Stimulated activated CD8-positive, alpha-beta memory T cell treated with anti-CD3 and anti-CD28 coated beads, Interleukin-15, amount 100 ng/mL, for 1 hour (primary cell): ENCODE data around the gene USP5.
"Not testable (repeated sequence)": the region's sequence is repeated elsewhere in the genome, so short reads cannot be mapped to it uniquely, and the experiment has no call there.

ENCODE experiments used
- DNase-seq: peaks from one replicate; pipeline ENCODE4 v3.0.0-alpha.2; 2020; ENCODE audit warnings: low read depth

The USP5 gene

DNA sequence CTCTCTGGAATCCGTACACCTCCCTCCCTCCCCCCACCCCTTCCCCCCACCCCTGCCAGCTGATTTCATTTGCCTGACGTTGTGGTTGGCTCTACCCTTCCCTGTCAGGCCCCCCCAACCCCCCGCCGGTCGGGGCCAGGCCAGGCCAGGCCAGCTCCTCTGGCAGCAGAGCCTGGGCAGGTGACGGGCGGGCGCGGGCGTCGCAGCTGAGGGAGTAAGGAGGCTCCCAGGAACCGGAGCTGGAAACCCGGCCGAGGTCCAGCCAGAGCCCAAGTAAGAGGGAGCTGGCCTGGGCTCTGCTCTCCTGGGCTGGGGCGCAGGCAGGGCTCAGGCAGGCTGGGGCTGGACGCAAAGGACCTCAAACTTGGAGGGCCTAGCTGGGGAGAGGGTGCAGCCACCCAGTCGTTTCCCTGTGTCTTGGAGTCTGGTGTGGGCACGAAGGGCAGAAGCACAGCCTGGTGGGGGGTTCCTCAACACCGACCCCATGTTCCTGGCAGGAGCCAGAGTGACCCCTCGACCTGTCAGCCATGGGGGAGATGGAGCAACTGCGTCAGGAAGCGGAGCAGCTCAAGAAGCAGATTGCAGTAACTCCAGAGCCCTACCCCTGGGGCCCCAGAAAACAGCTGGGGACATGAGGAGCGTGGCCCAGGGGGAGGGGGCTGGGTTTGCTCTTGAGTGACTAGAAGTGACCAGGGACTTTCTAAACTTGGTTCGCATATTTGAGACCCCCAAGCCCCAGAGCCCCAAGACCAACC is 11.0 kb upstream of the USP5 start, which contains the start of gene GNB3:
Gene GNB3, plus strand, starts transcription at position 165 of the 755 bp plus-strand sequence. Its CDS starts 363 bp downstream, at position 528.
- no peak for DNase-seq

DNA sequence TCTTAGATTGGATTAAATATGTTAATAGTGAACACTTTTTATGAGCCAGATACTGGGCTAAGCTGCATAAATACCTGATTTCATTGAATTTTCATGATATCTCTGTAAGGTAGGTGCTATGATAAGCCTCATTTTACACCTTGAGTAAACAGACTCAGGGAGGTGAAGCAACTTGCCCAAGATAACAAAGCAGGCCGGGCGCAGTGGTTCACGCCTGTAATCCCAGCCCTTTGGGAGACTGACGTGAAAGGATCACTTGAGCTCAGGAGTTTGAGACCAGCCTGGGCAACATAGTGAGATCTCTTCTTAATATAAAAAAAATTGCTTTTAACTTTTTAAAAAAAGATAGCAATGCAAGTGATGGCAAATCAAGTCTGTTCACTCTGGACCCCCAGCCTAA is 9.9 kb upstream of the USP5 start:
- no peak for DNase-seq

DNA sequence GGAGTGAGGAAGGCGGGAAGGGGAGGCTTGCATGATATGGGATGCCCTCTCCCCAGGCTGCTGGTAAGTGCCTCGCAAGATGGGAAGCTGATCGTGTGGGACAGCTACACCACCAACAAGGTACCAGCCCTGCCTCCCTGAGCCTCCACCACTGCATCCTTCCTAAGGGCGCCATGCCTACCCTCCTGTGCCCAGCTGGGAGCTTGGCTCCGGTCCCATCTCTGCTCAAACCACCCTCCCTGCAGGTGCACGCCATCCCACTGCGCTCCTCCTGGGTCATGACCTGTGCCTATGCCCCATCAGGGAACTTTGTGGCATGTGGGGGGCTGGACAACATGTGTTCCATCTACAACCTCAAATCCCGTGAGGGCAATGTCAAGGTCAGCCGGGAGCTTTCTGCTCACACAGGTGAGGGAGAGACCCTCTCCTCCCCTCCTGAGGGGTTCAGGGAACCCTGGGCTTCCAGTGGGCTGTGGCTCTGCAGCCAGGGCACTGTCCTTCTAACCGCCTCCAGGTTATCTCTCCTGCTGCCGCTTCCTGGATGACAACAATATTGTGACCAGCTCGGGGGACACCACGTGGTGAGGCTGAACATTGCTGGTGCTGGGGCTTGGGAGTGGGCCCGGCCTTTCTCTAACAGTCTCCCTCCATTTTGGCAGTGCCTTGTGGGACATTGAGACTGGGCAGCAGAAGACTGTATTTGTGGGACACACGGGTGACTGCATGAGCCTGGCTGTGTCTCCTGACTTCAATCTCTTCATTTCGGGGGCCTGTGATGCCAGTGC is 8.6 kb upstream of the USP5 start:
- DNase-seq, result no peak

DNA sequence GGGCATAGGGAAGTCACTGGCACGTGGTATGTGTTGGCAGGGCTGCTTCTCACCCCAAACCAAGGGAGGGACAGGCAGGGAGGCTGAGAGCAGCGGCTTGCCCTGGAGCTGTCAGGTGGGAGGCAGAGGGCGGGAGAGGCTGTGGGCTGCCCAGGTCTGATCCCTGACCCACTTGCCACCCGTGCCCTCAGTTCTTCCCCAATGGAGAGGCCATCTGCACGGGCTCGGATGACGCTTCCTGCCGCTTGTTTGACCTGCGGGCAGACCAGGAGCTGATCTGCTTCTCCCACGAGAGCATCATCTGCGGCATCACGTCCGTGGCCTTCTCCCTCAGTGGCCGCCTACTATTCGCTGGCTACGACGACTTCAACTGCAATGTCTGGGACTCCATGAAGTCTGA is 6.6 kb upstream of the USP5 start:
- no peak for DNase-seq

DNA sequence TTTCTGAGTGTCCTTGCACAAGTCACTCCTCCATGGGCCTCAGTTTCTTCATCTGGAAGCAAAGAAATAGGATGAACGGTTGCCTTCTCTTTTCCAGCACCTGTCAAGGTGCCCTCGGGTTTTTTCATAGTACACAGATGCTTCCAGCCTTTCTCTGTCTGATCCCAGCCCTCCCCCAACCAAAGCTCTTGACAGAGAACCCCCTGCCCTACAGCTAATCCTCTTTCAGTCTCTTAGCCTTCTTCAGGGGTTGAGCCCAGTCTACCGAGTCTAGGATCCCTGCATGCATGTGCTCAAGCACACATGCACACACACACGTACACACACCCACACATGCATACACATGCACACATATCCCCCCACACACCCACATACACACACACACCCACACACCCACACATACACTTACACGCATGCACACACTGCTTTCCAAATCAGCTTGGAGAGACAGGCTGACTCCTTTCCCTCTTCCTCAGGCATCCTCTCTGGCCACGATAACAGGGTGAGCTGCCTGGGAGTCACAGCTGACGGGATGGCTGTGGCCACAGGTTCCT is 5.6 kb upstream of the USP5 start:
- no peak for DNase-seq

DNA sequence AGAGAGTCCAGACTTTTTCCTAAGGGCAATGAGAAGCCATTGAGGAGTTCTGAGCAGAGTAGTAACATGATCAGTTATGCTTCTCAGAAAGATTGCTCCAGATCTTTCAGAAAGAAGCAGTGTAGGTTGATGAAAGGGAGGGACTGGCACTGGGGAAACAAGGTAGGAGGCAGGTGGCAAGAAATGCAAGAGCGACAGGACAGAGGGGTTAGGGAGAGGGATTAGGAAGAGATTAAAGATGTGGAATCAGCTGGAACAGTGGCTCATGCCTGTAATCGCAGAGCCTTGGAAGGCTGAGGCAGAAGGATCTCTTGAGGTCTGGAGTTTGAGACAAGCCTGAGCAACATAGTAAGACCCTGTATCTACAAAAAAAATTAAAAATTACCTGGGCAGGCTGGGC is 4.3 kb upstream of the USP5 start:
- DNase-seq, result no peak

DNA sequence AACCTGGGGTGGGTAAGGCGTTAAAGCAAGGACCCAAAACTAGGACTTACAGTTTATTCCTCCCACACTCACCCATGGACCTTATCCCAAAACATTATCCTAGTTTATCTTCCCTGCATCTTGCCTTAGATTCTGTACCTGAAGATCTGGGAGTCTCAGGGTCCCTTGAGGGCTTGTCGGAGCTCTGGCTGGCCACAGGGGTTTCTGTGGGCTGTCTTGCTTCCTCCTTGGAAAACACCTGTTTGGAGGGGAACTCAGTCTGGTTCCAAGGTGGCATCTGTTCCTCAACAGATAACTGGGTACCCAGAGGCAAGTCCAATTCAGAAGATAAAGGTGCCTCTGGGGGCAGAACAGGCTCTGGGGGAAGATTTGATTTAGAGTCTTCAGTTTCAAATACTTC is 2.5 kb upstream of the USP5 start:
- DNase-seq, result no peak

DNA sequence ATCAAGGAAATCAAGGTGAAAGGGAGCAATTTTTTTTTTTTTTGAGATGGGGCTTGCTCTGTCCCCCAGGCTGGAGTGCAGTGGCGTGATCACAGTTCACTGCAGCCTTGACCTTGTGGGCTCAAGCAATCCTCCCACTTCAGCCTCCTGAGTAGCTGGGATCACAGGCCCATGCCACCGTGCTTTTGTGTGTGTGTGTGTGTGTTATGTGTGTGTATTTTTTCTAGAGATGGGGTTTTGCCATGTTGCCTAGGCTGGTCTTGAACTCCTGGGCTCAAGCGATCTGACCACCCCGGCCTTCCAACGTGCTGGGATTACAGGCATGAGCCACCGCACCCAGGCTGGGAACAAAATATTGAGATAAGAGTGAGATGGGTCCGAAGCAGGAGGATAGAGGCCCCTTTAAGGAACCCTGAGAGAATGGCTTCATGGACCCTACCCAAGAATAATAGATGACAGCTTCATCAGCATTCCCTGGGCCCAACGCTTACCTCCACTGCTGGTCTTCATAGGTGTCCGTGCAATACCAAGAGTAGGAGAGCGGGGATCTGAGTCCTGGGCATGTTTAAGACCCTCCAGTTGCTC is 1.9 kb upstream of the USP5 start:
- no peak for DNase-seq

DNA sequence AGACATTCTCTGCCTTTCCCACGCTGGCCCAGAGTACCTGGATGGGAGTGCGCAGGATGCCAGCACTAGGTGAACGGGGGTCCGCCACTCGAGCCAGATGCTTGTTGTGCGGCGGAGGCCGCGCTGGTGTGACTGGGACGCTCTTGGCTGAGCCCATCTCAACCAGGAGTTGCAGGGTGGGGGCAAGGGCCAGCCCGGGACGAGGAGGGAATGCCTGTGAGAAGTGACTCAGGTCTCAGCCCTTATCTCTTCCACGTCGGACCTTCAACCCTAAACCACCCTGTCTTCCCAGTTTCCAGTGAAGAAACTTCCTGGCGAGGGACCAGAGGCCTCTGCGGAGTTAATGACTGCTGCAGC is 1.2 kb upstream of the USP5 start:
- no peak for DNase-seq

DNA sequence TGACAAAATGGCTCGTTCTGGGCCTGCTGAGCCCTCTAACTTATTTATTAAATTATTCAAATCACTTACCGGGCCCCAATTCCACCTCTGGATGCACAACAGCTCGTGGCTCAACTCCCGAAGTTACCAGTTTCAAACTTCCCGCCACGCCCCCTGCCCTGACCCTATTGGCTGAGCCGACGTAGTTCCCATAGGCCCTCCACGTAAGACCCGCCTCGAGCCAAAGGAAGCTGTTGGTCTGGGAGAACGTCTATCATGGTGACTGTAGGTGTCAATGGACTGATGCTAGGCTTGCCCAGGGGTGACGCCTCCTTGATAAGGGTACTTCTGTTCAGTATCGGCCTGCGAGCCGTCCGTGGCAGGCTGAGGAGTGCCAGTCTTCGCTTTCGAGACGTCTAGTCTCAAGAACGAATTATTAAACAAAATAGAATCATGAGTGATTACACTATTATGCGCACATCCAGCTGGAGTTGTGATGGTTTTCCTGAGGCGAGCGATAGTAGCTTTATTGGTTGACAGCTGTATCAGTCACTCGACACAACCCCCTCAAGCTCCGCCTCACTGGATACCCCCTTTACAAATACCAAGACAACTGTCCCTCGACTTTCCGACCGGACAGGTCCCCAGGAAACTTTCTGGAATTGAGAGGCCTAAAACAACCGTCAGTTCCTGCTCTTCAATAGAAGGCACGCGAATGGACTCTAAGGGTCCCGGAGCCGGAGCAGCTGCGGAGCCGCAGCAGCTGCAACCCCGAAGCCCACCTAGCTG is 613 bp upstream of the USP5 start, which contains the start of gene CDCA3:
Gene CDCA3, minus strand, starts transcription at position 134 of the 768 bp plus-strand sequence. CDS start 334 bp downstream, outside the sequence.
- peak; percentile 82 for DNase-seq

DNA sequence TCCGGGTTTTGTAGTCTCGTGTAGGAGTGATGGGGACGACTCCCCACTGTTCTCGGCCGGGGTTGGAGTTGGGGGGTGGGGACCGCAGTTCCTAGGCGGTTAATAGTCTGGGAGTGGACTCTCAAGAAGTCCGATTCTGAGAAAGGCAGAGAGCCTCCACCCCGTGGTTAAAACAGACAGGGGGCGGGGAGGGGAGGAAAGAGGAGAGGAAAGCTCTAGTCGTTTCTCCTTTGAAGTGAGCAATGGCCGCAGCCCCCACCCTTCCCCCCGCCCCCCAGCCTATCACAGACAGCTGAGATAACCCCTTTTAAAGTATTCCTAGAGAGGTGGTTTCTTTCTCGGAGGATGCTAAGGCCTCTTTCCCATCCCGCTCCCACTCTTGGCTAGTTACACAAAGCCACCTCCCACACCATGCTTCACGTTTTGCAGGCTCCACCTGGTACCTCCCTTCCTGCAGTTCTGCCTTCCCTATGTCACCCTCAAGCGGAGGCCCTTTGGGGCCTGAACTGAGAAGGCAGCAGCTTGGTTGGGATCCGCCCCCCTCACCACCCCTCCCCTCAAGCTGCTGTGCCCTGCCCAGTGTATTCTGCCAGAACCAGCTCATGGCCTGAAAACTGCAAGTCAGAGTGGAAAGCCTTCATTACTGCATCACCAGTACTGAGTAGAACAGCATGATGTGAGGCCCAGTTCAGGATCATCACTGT is 853 bp downstream of the USP5 start:
- no peak for DNase-seq

DNA sequence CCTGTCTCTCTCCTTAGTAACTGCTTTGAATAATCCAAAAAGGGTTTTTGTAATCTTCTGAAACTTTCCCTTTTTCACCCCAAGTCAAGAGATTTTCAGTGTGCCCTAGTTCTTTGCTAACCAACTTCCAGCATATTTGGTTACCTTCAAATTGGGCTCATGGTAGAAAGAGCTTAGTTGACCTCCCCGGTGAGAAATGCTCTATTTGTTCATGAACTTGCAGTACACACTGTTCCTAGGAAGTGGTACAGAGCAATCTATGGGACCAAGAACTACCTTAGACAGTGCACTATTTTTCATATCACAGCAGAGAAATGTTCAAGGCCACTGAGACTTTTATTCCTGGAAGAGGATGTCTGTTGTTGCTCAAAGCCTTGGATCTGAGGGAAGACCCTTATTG is 1.7 kb downstream of the USP5 start:
- no peak for DNase-seq

DNA sequence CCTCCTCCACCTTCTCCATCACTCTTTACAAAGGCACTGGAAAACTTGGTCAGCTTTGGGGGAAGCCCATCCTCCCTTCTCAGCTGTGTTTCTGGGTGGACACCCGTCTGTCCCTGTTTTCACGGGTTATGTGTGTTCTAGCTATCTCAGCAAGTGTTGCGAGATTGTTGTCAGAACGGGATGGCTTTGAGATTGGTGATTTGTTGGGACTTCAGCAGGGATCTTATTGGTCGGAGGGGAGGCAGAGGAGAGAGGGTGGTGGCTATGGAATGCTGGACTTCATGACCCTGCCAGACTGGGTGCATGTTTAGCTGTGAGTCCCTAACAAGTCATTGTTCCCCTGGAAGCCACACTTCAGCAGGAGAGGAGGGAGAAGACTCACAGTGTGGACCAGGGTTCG is 2.1 kb downstream of the USP5 start:
- DNase-seq, result no peak

DNA sequence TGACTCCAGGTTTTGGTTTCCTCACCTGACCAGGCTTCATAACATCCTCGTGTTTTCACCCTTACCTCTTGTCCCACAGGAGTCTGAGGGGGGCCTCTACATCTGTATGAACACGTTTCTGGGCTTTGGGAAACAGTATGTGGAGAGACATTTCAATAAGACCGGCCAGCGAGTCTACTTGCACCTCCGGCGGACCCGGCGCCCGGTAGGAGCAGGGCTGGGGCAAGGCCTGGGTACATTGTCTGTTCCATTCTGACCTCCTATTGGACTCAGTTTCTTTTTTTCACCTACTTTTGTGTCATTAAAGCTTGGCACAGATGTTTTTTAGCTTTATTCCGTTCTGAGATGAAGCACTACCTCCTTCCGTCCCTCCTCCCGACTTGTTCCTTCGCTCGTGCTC is 3.4 kb downstream of the USP5 start:
- no peak for DNase-seq

DNA sequence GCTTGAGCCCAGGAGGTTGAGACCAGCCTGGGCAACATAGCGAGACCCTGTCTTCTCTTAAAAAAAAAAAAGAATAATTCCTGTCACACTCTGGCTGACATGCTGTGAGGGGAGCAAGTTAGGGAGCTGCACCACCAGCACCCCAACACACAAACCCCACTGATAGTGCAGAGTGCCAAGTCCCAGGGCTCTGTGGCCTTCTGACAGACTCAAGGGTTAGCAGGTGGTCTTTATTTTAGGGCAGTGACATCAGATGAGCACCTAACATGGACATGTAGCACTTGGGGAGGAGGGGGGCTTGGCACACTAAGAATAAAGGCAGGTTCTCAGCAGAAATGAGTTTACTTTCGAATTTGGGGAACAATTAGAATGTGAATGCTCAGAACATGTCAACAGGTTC is 6.8 kb downstream of the USP5 start:
- no peak for DNase-seq

DNA sequence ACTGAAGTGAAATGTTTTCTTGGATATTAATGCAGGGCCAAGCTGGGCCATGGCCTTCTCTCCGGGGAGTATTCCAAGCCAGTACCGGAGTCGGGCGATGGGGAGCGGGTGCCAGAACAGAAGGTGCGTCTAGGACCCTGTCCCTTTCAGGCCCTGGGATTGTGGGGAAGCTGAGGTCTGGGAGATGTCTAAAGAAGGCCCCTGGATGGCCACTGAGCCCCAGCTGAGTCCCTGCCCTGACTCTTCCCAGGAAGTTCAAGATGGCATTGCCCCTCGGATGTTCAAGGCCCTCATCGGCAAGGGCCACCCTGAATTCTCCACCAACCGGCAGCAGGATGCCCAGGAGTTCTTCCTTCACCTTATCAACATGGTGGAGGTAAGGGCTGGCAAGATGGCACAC is 8.2 kb downstream of the USP5 start:
- no peak for DNase-seq

DNA sequence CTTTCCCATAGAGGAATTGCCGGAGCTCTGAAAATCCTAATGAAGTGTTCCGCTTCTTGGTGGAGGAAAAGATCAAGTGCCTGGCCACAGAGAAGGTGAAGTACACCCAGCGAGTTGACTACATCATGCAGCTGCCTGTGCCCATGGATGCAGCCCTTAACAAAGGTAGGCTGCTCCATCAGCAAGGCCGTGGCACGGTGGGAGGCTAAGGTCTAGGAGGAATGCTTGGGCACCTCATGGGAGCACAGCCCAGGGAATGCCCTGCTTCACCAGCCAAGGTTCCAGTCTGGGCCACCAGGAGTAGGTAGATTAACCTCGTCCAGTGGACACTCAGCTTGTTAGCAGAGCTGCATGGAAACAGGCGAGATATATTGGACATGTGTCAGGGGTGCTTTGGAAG is 9.0 kb downstream of the USP5 start:
- no peak for DNase-seq

DNA sequence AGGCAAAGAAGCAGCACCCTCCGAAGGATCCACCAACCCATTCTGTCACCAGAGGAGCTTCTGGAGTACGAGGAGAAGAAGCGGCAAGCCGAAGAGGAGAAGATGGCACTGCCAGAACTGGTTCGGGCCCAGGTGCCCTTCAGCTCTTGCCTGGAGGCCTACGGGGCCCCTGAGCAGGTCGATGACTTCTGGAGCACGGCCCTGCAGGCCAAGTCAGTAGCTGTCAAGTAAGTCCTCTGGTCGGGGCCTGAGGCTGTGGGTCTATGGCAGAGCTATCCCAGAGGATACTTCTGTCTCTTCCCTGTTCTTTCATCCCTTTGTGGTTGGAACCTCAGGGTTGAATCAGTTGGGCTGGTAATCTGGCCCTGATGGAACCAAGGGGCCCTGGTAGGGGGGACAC is 9.4 kb downstream of the USP5 start:
- no peak for DNase-seq

DNA sequence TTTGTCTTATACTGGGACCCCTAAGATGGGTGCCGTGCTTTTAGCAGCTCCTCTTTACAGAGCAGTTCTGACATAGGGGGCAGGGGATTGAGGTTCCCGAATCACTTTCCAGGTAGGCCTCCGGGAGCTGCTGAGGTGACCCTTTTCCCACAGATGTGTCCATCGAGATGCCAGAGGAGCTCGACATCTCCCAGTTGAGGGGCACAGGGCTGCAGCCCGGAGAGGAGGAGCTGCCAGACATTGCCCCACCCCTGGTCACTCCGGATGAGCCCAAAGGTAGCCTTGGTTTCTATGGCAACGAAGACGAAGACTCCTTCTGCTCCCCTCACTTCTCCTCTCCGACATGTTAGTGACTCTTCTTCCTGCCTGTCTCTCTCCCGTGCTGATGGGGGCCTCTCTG is 11.1 kb downstream of the USP5 start:
- DNase-seq, result no peak

DNA sequence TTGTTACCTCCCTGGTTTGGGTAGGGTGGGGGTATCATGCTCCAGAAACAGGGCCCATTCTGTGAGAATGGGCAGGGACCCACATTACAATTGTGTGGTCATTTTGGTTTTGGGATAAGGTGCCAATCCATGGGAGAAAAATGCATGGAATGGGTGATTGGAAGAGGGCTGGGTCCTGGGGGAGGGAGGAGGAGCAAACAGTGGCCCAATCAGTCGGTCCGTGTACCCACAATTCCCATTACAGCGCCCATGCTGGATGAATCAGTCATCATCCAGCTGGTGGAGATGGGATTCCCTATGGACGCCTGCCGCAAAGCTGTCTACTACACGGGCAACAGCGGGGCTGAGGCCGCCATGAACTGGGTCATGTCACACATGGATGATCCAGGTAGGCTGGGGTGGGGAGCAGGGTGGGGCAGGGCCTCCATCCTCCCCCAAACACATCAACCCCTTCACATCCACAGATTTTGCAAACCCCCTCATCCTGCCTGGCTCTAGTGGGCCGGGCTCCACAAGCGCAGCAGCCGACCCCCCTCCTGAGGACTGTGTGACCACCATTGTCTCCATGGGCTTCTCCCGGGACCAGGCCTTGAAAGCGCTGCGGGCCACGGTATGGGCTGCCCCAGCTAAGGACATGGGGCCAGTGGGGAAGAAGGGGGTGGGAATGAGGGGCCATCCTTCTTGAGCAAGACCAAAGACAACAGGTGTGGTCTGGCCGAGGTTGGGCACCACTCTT is 11.8 kb downstream of the USP5 start:
- DNase-seq, result no peak

DNA sequence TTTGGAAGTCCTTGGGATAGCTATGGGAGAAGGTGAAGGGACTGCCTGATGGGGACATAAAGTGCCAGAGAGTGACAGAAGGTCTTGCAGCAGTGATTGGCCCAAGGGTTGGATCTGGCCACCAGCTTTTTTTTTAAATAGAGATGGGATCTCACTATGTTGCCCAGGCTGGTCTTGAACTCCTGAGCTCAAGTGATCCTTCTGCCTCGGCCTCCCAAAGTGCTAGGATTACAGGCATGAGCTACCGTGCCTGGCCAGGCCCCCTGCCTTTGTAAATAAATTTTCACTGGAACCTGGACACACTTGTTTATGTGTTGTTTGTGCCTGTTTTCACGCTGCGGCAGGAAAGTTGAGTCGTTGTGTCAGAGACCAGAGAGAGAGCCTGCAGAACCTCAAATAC is 13.4 kb downstream of the USP5 start:
- not testable (repeated sequence) for DNase-seq
